DND-41 (cell line): ENCODE measurements around the gene OPCML.

ENCODE experiments used
- CTCF ChIP-seq: IDR thresholded peaks from 2 replicates; pipeline ENCODE4 v1.5.1; 2012; ENCODE audit warnings: borderline replicate concordance, low read length, moderate library complexity, mild to moderate bottlenecking; ENCODE audit not compliant: poor library complexity, severe bottlenecking; ENCODE audit errors: extremely low read depth
- EZH2 ChIP-seq: IDR thresholded peaks from 3 replicates; pipeline ENCODE4 v1.6.1; 2012; ENCODE audit warnings: borderline replicate concordance, low read depth, mild to moderate bottlenecking, moderate library complexity, low read length, inconsistent platforms; ENCODE audit not compliant: severe bottlenecking

- TF ChIP-seq CTCF: no peak
- no peak for TF ChIP-seq EZH2
Measured at GRCh38 chr11:133303262-133303661, 229.0 kb downstream of the OPCML start.
